A673 (cell line): Measurements from ENCODE around the gene ABR. TPM values are rescaled to one million over a fixed set of nuclear protein-coding genes. Genes with fewer than 3 reads are reported as not detected.
A peak's percentile ranks its signal among the peaks of the same experiment; 100 is the strongest.
"Not testable (repeated sequence)": the region's sequence is repeated elsewhere in the genome, so short reads cannot be mapped to it uniquely, and the experiment has no call there.

Experiments
- BruUV-seq: library from RNA; stranded (reverse); fragments of 400-500 nt; replicated peaks from 2 replicates; lab custom pipeline; 2021; lab: Mats Ljungman, UMichigan
- CTCF ChIA-PET: fragments of 300-600 bp; sonication (Branson Sonifier 250); formaldehyde crosslinking; loops from one replicate; lab custom pipeline; 2022; ENCODE audit warnings: antibody characterized with exemption; lab: Charles Lee
- POLR2A ChIA-PET: fragments of 300-600 bp; sonication (Branson Sonifier 250); formaldehyde crosslinking; loops from one replicate; lab custom pipeline; 2022; ENCODE audit warnings: antibody characterized with exemption; ENCODE audit not compliant: low non-redundant PET; lab: Charles Lee
- DNase-seq: peaks from one replicate; pipeline ENCODE4 v3.0.0-alpha.2; 2015; ENCODE audit warnings: low spot score
- H3K27ac ChIP-seq: fragments of 200-600 bp; sonication (generic); 2 replicates; pipeline ENCODE4 v1.5.1; 2016; ENCODE audit warnings: mixed run types, low read depth, mild to moderate bottlenecking, mixed read lengths, antibody characterized with exemption, low read length; ENCODE audit not compliant: poor library complexity, severe bottlenecking
- H3K27me3 ChIP-seq: fragments of 200-600 bp; sonication (generic); replicated peaks from 2 replicates; pipeline ENCODE4 v1.6.1; 2017; ENCODE audit warnings: mixed run types, low read depth, mild to moderate bottlenecking, mixed read lengths, antibody characterized with exemption, low read length; ENCODE audit not compliant: insufficient read depth, poor library complexity
- H3K36me3 ChIP-seq: fragments of 200-600 bp; sonication (generic); 2 replicates; pipeline ENCODE4 v1.6.1; 2016; ENCODE audit warnings: mixed run types, mild to moderate bottlenecking, mixed read lengths, antibody characterized with exemption, low read length; ENCODE audit not compliant: insufficient read depth, poor library complexity, severe bottlenecking
- H3K4me1 ChIP-seq: fragments of 200-600 bp; sonication (generic); 2 replicates; pipeline ENCODE4 v1.6.1; 2017; ENCODE audit warnings: mixed run types, mild to moderate bottlenecking, mixed read lengths, antibody characterized with exemption, low read length; ENCODE audit not compliant: insufficient read depth, poor library complexity, severe bottlenecking
- H3K4me3 ChIP-seq: fragments of 200-600 bp; sonication (generic); 2 replicates; pipeline ENCODE4 v1.5.1; 2016; ENCODE audit warnings: low read depth, mixed run types, mild to moderate bottlenecking, mixed read lengths, low read length; ENCODE audit not compliant: poor library complexity, severe bottlenecking
- H3K9me3 ChIP-seq: fragments of 200-600 bp; sonication (generic); 2 replicates; pipeline ENCODE4 v1.6.1; 2016; ENCODE audit warnings: mixed run types, low read depth, mild to moderate bottlenecking, mixed read lengths, antibody characterized with exemption, low read length; ENCODE audit not compliant: poor library complexity, severe bottlenecking
- CTCF ChIP-seq: fragments of 300-800, 200-600 bp; sonication (generic); conservative IDR thresholded peaks from 2 replicates; pipeline ENCODE4 v1.5.1; 2017; ENCODE audit warnings: low read depth, mild to moderate bottlenecking, antibody characterized with exemption, low read length, moderate library complexity, mixed read lengths
- EZH2 ChIP-seq: fragments of 200-600 bp; sonication (generic); IDR thresholded peaks from 2 replicates; pipeline ENCODE4 v1.6.1; 2017; ENCODE audit warnings: borderline replicate concordance, low read depth, mild to moderate bottlenecking, mixed read lengths, antibody characterized with exemption, low read length; ENCODE audit not compliant: poor library complexity, severe bottlenecking
- intact Hi-C: fragments of 100-400 bp; cut with micrococcal nuclease; formaldehyde crosslinking; loops from one replicate; pipeline ENCODE4 v1.10.0; 2022; ENCODE audit not compliant: unreplicated experiment
- total RNA-seq: library from RNA; stranded (reverse); gene quantifications from 2 replicates; pipeline ENCODE4 v1.2.3, GENCODE V29; 2021

ABR gene
- total RNA-seq, 1 experiment from 2014 or later, result 47.6 TPM

- Histone ChIP-seq H3K4me3 (no peak overlapping the region), H3K27me3 (no peaks in the 10 kb centered on the region), H3K27ac (no peak overlapping the region), H3K36me3 (no peaks in the 10 kb centered on the region), H3K9me3 (no peaks in the 10 kb centered on the region), H3K4me1 (peaks cover 5% of the 10 kb centered on the region)
- ChIA-PET CTCF (interaction anchor here (0.5 kb wide), 1 partner anchor 9 kb away, joined by 3 read pairs; no protein-coding TSS in a partner anchor), POLR2A (no interaction called here)
- DNase-seq, result no peak
- TF ChIP-seq CTCF (no peak), EZH2 (no peak)
- intact Hi-C loops, result no loop called here
- BruUV-seq, result no TSS peak
Observed at GRCh38 chr17:1156864-1157263, 22.9 kb downstream of the ABR start.

- Histone ChIP-seq H3K36me3 (no peaks in the 10 kb centered on the region), H3K9me3 (no peaks in the 10 kb centered on the region), H3K27ac (no peak overlapping the region), H3K4me1 (peaks cover 5% of the 10 kb centered on the region), H3K4me3 (no peak overlapping the region), H3K27me3 (no peaks in the 10 kb centered on the region)
- POLR2A ChIA-PET, result no interaction called here
- TF ChIP-seq CTCF (no peak), EZH2 (no peak)
- no TSS peak for BruUV-seq
- CTCF ChIA-PET, result no interaction called here
- intact Hi-C loops, result no loop called here
- DNase-seq, result no peak
Observed at GRCh38 chr17:1154704-1155103, 25.1 kb downstream of the ABR start.

GRCh38 chr17:1153795-1154546 lies 25.8 kb downstream of the ABR start:
- Histone ChIP-seq H3K27me3 (no peaks in the 10 kb centered on the region), H3K9me3 (no peaks in the 10 kb centered on the region), H3K4me3 (no peak overlapping the region), H3K4me1 (peaks cover 5% of the 10 kb centered on the region), H3K27ac (no peak overlapping the region), H3K36me3 (no peaks in the 10 kb centered on the region)
- DNase-seq, result peak; percentile 69
- intact Hi-C loops, result no loop called here
- CTCF ChIA-PET, result interaction anchor here (0.6 kb wide), 1 partner anchor 203 kb away, joined by 4 read pairs; no protein-coding TSS in a partner anchor
- BruUV-seq, result no TSS peak
- POLR2A ChIA-PET, result no interaction called here
- TF ChIP-seq EZH2 (no peak), CTCF (no peak)

- CTCF ChIA-PET, BruUV-seq, H3K4me1 ChIP-seq, H3K27ac ChIP-seq, H3K36me3 ChIP-seq, DNase-seq, H3K27me3 ChIP-seq, POLR2A ChIA-PET, intact Hi-C loops, H3K4me3 ChIP-seq, H3K9me3 ChIP-seq: not testable (repeated sequence)
Observed at GRCh38 chr17:1152582-1152981, 27.2 kb downstream of the ABR start.
